Cardiac muscle cell (in vitro differentiated cells and primary cell): Measurements from ENCODE around the gene FKBP7. TPM values are rescaled to one million over a fixed set of nuclear protein-coding genes. Genes with fewer than 3 reads are reported as not detected.

Experiments used
- DNase-seq, 2 donors: peaks; one replicate each; pipeline versions ENCODE4 v3.0.0 to v3.0.0-alpha.2; 2010 to 2017; ENCODE audit warnings: low read depth in 1 of 2, low spot score in 1 of 2
- H3K27ac ChIP-seq: fragments of 200-600 bp; sonication (generic); 2 replicates; pipeline ENCODE4 v1.5.1; 2016
- H3K27me3 ChIP-seq: fragments of 200-600 bp; sonication (generic); 2 replicates; pipeline ENCODE4 v1.6.0; 2016; ENCODE audit warnings: control low read depth
- H3K36me3 ChIP-seq: fragments of 200-600 bp; sonication (generic); 2 replicates; pipeline ENCODE4 v1.5.1; 2016; ENCODE audit warnings: control low read depth
- H3K4me1 ChIP-seq: fragments of 200-600 bp; sonication (generic); 2 replicates; pipeline ENCODE4 v1.8.1; 2017; ENCODE audit warnings: low read depth, mild to moderate bottlenecking, mixed run types
- H3K4me3 ChIP-seq: fragments of 200-600 bp; sonication (generic); 2 replicates; pipeline ENCODE4 v1.5.1; 2016; ENCODE audit warnings: mild to moderate bottlenecking
- H3K9me3 ChIP-seq: fragments of 200-600 bp; sonication (generic); 2 replicates; pipeline ENCODE4 v1.5.1; 2017; ENCODE audit warnings: low read depth, mild to moderate bottlenecking, control low read depth
- polyA plus RNA-seq: library from polyadenylated mRNA; unstranded; fragments of >200 nt; fragmentation: Nextera tagmentation; extraction: Ambion mirVana; gene quantifications from 2 replicates; pipeline ENCODE4 v1.2.1, GENCODE V29; 2016
- total RNA-seq: library from RNA; depleted of rRNA; stranded (reverse); fragments of >200 nt; gene quantifications from 2 replicates; pipeline ENCODE4 v1.2.3, GENCODE V29; 2016
- TF ChIP-seq, protein P1 (sequence below): IDR thresholded peaks from 2 replicates; pipeline ENCODE4 v1.5.1; 2012; ENCODE audit warnings: low read depth, mild to moderate bottlenecking, low read length

FKBP7 gene
- total and polyA plus RNA-seq, 2 experiments from 2014 or later: 18.7 to 37.2 TPM

DNA sequence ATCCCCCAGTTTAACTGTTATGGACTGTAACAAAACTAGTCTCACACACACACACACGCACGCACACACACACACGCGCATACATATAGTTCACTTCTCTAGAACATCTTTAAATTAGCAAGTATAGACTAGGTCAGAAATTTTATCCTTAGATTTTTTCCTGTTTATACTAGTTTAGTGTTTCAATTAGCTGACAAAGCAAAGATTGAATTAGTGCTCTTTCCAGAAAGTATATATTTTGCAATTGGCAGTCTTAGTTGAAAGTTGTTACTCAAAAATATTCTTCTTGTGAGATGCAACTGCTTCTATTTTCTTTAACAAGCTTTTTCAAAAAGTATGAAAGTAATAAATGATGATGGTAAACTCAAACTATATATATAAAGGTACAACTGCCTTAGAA, 24.4 kb upstream of the FKBP7 start:
- Histone ChIP-seq H3K27me3 (no peaks in the 10 kb centered on the region), H3K4me1 (no peaks in the 10 kb centered on the region), H3K36me3 (peaks cover 43% of the 10 kb centered on the region), H3K9me3 (no peaks in the 10 kb centered on the region), H3K4me3 (no peak overlapping the region), H3K27ac (no peak overlapping the region)
- TF ChIP-seq, protein P1, sequence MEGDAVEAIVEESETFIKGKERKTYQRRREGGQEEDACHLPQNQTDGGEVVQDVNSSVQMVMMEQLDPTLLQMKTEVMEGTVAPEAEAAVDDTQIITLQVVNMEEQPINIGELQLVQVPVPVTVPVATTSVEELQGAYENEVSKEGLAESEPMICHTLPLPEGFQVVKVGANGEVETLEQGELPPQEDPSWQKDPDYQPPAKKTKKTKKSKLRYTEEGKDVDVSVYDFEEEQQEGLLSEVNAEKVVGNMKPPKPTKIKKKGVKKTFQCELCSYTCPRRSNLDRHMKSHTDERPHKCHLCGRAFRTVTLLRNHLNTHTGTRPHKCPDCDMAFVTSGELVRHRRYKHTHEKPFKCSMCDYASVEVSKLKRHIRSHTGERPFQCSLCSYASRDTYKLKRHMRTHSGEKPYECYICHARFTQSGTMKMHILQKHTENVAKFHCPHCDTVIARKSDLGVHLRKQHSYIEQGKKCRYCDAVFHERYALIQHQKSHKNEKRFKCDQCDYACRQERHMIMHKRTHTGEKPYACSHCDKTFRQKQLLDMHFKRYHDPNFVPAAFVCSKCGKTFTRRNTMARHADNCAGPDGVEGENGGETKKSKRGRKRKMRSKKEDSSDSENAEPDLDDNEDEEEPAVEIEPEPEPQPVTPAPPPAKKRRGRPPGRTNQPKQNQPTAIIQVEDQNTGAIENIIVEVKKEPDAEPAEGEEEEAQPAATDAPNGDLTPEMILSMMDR: no peak
- no peak for DNase-seq

DNA sequence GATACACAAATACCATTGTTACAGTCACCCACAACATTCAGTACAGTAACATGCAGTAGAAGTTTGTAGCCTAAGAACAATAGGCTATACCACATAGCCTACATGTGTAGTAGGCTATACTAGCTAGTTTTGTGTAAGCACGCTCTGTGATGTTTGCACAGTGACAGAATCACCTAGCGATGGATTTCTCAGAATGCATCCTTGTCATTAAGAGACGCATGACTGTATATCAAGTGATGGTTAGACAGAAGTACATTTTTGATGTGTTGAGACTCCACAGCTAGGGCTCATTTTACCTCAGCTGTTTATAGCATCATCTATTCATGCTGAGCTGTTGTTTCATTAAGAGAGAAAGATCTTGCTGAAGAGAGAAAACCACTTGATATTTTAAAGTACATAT, 21.2 kb upstream of the FKBP7 start:
- no peak overlapping the region for H3K4me3 ChIP-seq
- H3K27ac ChIP-seq: no peak overlapping the region
- no peaks in the 10 kb centered on the region for H3K4me1 ChIP-seq
- TF ChIP-seq, protein P1: no peak
- DNase-seq: no peak
- no peaks in the 10 kb centered on the region for H3K27me3 ChIP-seq
- peaks cover 57% of the 10 kb centered on the region for H3K36me3 ChIP-seq
- H3K9me3 ChIP-seq: no peaks in the 10 kb centered on the region

DNA sequence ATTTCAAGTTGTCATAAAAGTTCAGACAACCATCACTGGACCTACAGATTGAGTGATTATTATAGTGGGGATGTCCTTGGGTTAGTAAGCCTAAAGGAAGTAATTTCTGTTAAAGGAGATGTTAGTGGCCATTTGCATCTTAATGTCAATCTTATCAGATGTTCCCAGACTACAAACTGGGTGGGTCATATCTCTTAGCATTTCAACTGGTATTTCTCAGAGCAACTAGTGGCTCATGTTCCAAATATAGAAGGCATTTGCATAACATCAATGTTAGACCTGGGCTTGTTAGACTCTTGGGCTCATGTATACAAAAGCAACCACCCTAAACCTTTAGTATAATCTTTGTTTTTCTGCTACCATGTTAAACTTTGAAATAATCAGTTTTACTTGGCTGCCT, 19.7 kb upstream of the FKBP7 start:
- DNase-seq: no peak
- no peak overlapping the region for H3K4me3 ChIP-seq
- no peak overlapping the region for H3K27ac ChIP-seq
- H3K9me3 ChIP-seq: no peaks in the 10 kb centered on the region
- TF ChIP-seq, protein P1: no peak
- H3K27me3 ChIP-seq: no peaks in the 10 kb centered on the region
- H3K36me3 ChIP-seq: peaks cover 61% of the 10 kb centered on the region
- no peaks in the 10 kb centered on the region for H3K4me1 ChIP-seq

DNA sequence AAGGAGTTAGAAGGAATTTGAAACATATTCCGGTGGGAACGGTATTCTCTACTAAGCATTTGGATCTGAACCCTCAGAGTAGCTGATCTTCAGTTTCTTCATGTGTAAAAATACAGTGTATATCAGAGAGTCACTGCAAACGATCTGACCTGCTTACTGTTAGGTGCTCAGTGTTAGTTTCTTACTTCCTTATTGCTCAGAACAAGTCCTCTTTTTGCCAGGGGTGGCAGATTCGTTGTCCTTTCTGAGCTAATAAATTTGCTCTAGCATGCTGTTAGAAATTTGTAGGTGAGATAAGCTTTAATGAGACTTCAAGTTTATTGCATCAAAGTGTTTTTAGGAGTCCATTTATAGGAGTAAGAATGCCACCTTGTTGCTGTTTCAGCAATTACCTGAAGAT, 17.6 kb upstream of the FKBP7 start:
- Histone ChIP-seq H3K27me3 (no peaks in the 10 kb centered on the region), H3K27ac (no peak overlapping the region), H3K4me1 (no peaks in the 10 kb centered on the region), H3K36me3 (peaks cover 56% of the 10 kb centered on the region), H3K9me3 (no peaks in the 10 kb centered on the region), H3K4me3 (no peak overlapping the region)
- TF ChIP-seq, protein P1: no peak
- no peak for DNase-seq

DNA sequence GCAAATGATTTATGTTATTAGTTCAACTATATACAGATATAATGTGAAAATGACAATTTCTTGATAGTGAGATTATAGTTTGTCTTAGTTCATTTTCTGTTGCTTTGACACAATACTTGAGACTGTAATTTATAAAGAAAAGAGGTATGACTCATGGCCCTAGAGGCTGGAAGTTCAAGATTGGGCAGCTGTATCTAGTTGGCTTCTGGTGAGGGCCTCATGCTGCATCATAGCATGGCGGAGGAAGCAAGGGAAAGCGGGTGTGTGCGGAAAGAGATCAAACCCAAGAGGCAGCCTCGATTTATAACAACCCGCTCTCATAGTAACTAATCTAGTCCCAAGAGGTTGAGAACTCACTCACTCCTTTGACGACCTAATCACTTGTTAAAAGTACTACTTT, 13.2 kb upstream of the FKBP7 start:
- TF ChIP-seq, protein P1: no peak
- DNase-seq: no peak
- Histone ChIP-seq H3K27ac (no peak overlapping the region), H3K27me3 (no peaks in the 10 kb centered on the region), H3K4me1 (no peaks in the 10 kb centered on the region), H3K9me3 (no peaks in the 10 kb centered on the region), H3K36me3 (peaks cover 46% of the 10 kb centered on the region), H3K4me3 (no peak overlapping the region)

DNA sequence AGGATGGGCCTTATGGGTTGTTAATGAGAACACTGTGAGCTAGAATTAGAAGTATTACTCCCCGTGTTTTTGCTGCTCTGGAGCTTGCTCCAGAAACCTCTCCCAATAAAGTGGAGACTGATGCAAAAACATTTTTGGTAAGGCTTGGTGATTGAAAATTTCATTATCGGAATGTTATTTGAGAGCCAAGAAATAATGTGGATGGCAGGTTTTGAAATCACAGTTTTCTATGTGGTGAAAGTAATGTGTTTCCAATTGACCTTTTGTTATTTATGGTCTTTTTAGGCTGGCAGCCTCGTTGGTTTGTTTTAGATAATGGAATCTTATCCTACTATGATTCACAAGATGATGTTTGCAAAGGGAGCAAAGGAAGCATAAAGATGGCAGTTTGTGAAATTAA, 7.0 kb upstream of the FKBP7 start:
- peak in 1 of 2 donors; percentile 24 for DNase-seq
- no peak overlapping the region for H3K4me3 ChIP-seq
- H3K36me3 ChIP-seq: peaks cover 1% of the 10 kb centered on the region
- no peak overlapping the region for H3K27ac ChIP-seq
- no peaks in the 10 kb centered on the region for H3K27me3 ChIP-seq
- peaks cover 6% of the 10 kb centered on the region for H3K4me1 ChIP-seq
- TF ChIP-seq, protein P1: no peak
- no peaks in the 10 kb centered on the region for H3K9me3 ChIP-seq
